Stomach (tissue), 4 donors: ENCODE data around the gene NUDT8.

ENCODE experiments used
- CTCF ChIP-seq, 7 experiments: fragments of 450-650 bp in 4 of 7; fragments of 200-600 bp in 3 of 7; sonication (generic) in 3 of 7; IDR thresholded peaks; one replicate each; pipeline ENCODE4 v1.5.1; 2016 to 2019; ENCODE audit warnings: antibody characterized with exemption in 7 of 7, control low read depth in 2 of 7, mild to moderate bottlenecking in 1 of 7
- EP300 ChIP-seq: sonication (generic); formaldehyde crosslinking; IDR thresholded peaks from one replicate; pipeline ENCODE4 v1.6.1; 2017; ENCODE audit warnings: antibody characterized with exemption

GRCh38 chr11:67630943-67631331 lies 1.2 kb upstream of the NUDT8 start:
- TF ChIP-seq EP300 = no peak
- TF ChIP-seq CTCF (IDR thresholded peaks at IDR 0.05) = no peak
